NCI-H1436 treated with DMSO at 0.1 percent for 48 hours (cell line): Measurements from ENCODE around the gene TPST2.

Experiments
- DNase-seq: peaks from one replicate; lab custom pipeline; 2025; lab: John Stamatoyannopoulos, UW

Gene TPST2

DNA sequence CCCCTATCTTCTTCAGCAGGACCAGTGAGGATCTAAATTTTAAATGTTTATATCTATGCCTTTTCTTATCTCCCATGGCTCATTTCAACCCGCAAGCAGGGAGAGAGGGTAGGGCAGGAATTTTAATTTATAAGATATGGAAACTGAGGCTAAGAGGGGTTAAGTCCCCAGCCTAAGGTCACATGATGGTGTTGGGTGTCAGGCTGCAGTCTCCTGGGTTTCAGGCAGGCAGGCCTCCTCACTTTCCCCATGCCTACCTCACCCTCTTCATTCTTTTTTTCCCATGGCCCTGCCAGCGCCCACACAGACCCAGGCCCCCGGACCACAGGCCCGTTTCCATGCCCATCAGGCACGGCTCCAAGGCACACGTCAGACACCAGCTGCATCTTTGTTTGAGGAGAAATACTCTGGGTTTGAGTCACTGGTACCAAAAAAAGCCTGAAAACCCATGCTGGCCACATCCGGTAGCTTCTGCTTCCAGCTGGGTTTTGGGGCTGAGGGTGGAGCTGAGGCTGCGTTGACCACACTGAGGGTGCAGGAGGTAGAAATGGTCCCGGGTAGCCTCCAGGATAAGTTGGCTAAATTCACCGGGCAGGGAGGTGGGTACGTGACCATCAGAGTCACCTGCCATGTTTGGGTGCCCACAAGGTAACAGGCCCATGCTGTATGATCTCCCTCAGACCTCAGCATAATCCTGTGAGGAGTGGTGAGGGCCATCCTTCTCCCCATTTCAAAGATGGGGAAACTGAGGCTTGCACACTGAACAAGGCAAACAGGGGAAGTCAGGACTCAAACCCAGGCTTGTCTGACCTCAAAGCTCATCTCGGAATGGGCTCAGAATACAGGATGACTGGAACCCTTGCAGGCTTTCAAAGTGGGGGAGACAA is 20.4 kb upstream of the TPST2 start:
- DNase-seq = no peak

DNA sequence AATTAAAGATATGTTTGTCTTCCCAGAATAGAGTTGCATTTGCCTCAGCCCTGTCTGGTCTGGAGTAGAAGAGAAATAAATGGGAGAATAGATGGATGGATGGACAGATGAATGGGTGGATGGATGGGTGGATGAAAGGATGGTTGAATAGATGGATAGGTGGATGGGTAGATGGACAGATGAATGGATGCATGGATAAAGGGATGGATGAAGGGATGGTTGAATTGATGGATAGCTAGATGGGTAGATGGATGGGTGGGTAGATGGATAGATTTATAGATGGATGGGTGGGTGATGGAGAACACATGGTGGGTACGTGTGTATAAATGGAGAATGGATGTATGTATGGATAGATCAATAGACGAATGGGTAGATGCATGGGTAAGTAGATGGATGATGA is 19.4 kb upstream of the TPST2 start:
- no peak for DNase-seq

DNA sequence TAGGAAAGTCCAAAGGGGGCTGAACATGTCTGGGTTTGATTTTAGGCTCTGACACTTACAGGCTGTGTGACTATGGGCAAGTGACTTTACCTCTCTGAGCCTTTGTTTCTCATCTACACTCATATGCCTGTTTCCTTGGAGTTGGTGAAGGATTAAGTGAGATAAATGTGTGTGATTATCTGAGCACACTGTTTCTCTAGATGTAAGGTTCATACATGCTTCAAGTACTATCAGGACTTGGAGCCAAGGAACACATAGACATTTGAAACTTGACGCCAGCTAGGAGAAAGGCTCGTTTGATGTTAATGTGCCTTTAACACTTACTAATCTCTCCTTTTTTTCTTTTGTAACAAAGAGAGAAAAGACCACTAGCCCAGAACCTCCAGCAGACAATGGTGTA is 18.2 kb upstream of the TPST2 start:
- no peak for DNase-seq

DNA sequence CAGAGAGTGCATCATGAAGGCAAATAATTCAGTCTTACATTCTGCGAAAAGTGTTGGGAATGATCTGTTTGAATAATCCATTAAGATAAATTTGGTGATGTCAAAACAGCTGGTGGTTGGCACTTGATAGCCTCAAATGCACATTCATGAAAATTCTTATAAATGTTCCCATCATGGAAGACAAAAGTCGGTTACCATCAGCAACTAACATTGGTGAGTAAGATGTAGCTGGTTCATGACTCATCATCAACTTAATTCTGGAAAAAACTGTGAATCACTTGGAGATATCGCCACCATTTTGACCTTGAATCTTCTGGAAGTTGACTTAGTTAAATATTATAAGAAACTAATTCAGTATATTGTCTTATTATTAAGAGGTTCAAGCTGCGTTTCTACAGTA is 16.7 kb upstream of the TPST2 start:
- no peak for DNase-seq

DNA sequence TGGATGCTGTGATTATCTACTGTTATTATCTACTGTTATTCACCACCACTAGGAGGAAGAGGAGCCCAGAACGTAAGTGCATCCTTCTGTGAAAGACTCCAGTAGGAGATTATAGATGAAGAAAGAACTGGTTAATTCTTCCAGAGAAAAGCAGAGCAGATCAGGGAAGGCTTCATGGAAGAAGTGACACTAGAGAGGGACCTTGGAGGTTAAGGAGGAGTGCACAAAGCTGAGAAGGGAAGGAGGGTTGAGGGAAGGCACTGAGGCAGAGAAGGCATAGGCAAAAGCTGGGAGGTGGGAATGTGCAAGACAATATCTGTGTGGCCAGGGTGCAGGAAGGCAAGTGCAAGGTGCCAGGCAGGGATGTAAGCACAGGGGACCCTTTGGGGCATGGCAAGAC is 14.4 kb upstream of the TPST2 start:
- DNase-seq = no peak

DNA sequence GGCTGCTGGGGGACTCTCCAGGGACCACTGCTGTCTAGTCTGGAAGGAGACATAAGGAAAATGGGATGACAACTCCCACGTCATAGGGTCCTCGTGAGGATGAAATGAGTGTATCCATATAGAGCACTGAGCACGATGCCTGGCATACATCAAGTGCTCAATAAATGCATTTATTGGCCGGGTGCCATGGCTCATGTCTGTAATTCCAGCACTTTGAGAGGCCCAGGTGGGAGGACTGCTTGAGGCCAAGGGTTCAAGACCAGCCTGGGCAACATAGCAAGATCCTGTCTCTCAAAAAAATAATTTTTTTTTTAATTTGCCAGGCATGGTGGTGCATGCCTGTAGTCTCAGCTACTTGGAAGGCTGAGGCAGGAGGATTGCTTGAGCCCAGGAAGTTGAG is 12.2 kb upstream of the TPST2 start:
- no peak for DNase-seq

DNA sequence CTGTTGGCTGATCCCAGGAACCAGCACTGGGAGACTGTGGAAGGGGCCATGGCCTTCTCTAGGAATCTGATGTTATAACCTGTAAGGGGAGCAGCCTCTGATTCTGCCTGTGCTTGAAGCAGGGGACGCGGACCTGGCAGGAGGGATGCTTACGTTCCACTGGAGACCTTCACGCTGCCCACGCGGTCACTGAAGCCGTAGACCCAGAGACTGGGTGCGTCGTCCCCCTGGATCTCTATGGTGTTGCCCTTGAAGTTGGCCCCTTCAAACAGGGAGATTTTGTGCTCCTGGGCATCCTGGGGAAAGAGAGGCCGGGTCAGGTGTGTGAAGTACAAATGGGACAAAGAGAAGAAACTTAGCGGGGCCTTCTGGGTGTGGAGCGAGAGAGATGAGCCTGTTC is 11.8 kb upstream of the TPST2 start:
- DNase-seq = no peak

DNA sequence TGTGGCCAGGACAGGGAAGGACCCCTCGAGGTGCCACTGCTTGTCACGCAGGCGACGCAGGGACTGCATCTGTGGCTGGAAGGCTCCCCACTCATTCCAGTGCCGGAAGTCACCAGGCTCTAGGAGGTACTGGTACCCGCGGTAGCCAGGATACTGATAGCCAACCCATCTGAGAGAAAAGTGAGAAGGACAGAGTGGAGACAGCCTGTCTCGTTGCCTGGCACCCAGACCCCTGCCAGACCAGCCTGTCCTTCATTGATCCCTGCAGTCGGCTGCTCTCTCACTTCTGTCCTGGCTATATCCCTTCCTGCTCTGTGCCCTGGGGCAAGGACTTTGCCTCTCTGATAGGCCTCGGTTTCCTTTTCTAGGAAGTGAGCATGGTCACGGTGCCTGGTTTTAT is 9.6 kb upstream of the TPST2 start:
- no peak for DNase-seq

DNA sequence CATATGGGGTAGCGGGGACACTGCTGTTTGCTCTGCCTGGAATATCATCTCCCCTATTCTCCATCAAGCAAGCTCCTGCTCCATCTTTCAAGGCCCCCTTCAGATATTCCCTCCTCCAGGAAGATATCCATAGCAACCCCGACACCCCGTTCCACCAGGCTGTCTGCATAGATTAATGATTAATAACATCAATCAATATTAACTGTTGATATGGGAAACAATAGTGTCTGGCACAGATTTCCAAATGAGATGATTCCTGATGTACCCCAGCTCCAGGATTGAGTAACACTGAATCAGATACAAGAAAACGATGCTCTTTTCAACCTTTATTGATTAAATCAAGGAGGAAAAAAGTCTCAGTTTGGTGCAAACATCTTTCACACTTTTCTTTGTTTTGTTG is 7.5 kb upstream of the TPST2 start:
- DNase-seq = no peak

DNA sequence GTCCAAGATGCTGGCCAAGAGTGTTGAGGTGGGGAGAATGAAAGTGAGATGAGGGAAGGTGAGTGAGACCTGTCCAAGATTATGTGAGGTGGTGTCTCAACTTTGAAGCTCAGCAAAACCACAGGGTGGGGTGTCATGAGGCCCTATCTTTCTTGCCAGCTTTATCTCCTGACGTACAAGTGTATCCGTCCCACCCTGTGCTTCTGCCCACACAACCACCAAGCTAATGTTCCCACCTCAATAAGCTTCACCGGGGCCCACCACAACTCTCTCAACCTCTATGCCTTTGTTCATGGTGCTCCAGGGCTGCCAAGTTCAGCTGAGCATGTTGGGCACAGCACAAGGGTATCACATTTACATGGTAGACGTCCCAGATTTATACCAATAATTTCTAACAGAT is 7.1 kb upstream of the TPST2 start:
- DNase-seq = no peak

DNA sequence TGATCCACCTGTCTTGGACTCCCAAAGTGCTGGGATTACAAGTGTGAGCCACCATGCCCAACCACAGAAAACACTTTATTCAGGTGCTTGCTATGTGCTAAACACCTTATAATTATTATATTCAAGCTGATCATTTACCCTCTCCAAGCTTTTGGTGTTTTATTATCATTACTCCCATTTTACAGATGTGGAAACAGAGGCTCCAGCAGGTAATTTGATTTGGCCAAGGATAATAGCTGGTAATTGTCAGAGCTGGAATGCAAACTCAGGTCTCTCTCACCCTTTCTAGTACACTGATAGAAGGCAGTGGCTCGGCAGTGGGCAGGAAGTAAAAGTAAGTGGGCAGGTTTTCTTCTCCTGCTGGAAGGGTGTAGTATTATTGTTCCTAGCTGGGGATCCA is 3.8 kb upstream of the TPST2 start:
- no peak for DNase-seq

DNA sequence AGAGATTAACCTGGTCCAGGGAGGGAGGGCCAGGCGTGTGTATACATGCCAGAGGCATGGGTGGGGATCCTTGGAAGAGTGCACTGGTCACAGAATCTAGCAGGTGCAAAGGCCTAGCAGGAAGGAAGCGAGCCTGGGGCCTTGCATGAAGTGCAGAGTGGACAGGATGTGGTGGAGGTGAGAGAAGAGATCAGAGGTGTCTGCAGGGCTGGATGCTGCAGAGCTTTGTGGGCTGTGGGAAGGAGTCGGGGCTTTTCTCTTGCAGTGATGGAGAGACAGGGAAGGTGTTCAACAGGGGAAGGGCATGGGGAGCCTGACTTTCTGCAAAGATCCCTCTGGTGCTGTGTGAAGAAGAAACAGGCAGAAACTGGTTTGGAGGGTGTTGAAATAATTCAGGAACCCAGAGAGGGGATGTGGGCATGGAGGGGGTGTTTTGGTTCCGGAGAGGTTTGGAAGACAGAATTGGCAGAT is 2.5 kb upstream of the TPST2 start:
- no peak for DNase-seq

DNA sequence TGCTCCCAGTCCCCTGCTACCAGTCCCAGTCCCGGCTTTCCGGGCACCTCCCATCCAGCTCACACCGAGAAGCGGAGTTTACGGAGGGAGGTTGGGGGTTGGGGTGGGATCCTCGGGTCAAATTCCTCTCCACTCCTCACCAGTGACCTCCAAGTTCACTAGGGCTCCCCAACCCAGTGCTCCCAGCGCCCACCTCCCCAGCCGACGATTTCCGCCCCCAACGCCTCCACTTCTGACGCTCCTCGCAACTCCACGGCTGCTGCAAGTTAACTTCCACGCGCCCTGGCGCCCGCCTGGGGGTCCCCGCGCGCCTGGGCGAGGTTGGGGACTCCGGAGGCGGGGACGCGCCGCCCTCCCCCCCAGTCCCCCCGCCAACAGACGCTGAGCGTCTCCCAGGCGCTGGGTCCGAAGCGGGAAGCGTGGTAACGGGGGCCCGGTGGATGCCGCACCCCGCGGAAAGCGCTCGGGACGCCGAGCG is 526 bp downstream of the TPST2 start:
- no peak for DNase-seq

DNA sequence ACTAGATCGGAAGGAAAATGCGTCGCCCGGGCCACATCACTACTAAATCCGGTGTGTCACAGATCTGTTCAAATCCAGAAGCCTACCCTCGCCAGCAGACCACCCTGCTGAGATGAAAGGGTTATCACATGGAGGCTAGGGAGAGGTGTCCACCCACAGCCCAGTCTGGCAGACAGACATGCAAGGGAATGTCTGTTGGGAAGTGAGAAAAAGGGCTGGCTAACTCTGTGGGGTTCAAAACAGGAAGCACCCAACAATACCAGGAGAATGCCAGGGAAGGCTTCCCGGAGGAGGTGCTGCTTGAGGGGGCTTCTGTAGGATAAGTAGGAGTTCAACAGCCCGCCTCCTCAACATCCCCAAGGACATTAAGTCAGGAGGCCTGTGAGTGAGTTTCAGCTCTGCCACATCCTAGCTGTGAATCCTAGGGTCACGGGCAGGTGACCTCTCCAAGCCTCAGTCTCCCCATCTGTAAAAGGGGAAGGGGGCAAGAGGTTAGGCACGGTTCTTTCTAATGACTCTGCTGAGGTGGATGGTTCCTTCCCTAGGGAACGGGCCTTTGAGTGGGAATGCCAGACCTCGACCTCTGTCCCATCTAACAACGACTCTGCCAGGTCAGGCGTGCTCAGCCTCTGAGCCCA is 1.1 kb downstream of the TPST2 start:
- no peak for DNase-seq

DNA sequence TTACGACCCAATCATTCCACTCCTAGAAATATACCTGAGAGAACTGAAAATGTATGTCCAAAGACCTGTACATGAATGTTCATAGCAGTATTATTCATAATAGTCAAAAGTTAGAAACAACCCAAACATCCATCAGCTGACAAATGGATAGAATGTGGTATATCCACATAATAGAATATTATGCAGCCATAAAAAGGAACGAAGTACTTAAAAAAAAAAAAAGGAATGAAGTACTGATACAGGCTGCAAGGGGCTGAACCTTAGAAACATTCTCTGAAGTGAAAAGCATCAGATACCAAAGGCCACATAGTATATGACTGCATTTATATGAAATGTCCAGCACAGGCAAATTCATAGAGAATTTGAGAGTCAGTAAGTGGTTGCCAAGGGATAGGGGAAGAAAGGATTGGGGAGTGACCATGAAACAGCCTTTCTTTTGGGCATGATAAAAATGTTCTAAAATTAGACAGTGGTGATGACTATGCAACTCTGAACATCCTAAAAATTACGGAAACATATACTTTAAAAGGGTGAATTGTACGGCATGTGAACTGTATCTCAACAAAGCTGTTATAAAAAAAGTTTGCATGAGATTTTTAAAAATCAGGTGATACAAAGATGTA is 1.8 kb downstream of the TPST2 start:
- DNase-seq = no peak

DNA sequence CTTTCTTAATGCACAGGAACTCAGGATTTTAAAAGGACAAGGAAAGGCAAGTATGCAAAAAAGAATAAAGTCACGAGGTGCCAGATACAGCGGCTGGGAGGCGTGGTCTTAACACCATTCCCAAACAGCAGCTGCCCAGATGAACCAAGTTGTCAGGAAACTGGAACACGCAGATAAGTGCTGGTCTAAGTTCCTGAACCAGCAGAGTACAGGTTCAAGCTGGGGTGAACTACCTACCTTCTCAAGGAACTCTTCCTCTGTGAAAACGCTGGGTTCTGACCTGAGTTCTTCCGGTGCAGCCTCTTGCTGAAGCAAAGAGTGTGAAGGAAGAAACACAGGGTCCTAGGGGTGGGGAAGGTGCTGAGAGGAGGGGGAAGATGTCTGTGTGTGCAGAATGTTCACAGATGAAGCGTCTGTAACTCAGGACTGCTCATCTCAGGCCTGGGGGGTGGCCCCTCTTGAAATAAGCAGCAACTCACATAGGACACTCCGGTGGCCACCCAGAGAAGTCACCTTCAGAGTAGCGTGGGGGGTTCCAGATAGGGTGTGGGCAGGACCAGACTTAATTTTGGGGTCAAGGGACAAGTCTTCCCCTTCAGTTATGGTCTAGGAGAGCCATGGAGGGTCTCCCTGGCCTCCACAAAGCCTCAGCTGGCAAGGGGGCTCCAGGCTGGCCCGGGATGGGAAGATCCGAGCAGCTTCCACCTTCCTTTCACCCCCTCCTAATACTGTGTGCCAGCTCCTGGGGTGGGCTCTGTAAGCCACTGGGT is 3.2 kb downstream of the TPST2 start:
- DNase-seq = no peak

DNA sequence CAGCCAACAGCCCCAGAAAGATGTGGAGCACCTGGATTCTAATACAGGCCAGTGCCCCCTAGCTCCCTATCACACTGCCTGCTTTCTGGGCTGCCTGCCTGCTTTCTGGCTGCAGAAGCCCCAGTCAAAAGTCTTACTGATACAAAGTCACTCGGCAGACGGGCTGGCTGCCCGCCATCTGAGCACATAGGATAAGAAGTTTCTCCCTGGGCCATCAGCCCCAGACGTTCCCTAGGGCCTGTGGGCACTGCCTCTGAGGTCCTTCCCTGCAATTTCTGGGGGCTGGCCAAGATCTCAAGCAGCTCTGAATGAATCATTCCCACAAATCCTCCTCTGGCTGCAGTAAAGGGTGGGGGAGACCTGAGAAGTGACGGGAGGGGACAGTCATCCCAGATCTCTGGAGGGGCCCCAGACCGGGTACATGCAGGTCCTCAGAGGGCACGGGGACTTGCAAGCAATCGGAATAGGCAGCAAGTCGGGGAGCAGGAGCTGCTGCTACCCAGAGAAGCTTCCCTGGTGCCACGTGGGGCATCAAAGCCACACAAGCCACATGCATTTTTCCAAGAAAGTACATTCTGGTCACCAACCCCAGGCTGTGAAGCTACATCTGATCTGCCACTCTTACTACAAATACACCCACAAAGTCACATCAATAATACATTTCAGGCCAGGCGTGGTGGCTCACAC is 4.7 kb downstream of the TPST2 start:
- no peak for DNase-seq

DNA sequence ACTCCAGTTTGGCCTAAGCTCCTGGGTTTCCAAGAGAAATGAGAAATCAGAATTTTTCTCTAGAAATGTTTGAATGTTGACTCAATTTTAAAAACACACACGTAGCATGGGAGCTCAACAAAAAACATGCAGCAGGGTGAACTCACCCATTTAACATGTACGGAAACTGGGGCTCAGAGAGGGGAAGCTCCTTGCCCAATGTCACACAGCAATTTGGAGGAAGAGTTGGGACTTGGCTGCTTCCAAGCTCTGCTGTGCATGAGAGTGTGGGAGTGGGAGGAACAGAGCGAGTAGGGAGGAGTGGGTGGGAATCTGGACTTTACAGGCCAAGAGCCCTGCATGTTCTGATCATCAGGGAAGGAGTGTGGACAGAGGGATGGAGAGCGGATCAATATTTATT is 5.9 kb downstream of the TPST2 start:
- no peak for DNase-seq

DNA sequence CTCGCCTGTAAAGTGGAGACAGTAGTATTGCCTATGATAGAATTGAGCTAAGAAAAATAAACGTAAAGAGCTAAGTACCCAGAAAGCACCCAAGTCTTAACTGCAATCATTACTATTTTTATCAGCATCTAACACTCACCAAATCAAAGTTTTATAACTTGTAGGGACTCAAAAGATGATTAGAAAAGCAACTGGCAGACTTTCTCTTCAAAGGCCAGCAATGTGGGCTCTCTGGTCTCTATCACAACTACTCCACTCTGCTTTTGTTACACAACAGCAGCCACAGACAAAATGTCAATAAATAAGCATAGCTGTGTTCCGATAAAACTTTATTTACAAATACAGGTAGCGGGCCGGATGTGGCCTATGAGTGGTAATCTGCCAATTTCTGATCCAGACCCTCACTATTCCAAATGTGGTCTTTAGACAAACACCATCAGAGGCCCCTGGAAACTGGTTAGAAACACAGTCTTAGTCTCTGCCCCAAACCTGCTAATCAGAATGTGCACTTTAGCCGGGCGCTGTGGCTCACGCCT is 8.2 kb downstream of the TPST2 start:
- DNase-seq = no peak

DNA sequence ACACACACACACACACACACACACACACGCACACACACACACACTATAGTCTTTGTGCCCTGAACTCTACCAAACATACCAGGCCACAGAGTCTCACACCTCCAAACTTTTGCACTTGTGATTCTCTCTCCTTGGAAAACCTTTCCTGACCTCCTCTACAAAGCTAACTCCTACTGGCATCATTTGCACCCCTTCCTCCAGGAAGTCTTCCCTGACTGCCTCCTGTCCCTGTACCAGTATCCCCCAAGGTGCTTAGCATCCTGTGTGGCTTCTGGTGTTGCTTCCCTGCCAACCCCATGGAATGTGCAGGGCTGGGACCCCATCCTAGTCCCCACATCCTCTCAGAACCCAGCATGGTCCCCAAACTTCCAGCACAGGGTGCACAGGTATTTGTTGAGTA is 8.9 kb downstream of the TPST2 start:
- DNase-seq = no peak

DNA sequence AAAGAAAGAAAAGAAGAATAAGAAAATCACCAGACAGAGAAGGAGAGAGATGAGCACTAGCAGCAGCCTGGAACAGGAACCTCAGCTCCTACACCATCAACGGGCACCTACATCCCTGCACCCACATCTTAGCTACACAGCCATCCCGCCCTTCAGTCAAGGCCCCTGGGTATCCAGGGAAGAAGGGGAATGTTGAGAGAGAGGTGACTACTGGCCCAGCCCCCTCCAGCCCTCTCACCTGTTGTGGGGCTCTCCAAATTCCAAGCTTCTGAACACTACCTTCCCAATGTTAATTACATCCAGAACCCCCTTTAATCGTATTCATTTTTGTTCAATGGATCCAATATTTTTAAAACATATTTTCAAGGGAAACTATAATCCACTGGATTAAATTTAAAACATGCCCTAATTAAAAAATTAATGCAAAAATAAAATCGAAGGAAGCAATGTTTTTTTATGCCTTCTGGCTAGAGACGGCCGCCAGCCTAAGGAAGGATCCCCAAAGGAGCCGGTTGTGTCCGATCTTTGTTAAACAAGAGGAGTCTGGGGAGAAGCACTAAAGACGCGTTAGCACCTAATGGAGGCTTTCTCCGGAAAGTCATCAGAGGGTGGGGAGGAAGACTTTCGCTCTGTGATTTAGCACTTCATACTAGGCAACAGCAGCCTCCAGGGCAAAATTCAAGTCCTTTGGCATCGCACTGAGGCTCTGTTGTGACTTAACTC is 9.5 kb downstream of the TPST2 start:
- no peak for DNase-seq
